Karpas-422 (cell line): ENCODE results near the gene SLC30A5. TPM values are rescaled to one million over a fixed set of nuclear protein-coding genes. Genes with fewer than 3 reads are reported as not detected.
A peak's percentile ranks its signal among the peaks of the same experiment; 100 is the strongest.
"Not testable (repeated sequence)": the region's sequence is repeated elsewhere in the genome, so short reads cannot be mapped to it uniquely, and the experiment has no call there.

Experiments
- DNase-seq: peaks from one replicate; pipeline ENCODE4 v3.0.0-alpha.2; 2015
- H2AFZ ChIP-seq: fragments of 200-600 bp; sonication (generic); 2 replicates; pipeline ENCODE4 v1.6.1; 2014; ENCODE audit warnings: antibody characterized with exemption, low read length, mixed read lengths
- H3K27ac ChIP-seq: fragments of 200-600 bp; sonication (generic); 2 replicates; pipeline ENCODE4 v1.5.1; 2014; ENCODE audit warnings: mild to moderate bottlenecking, low read length, moderate library complexity
- H3K27me3 ChIP-seq: fragments of 200-600 bp; sonication (generic); 2 replicates; pipeline ENCODE4 v1.6.1; 2014; ENCODE audit warnings: low read length, mixed read lengths
- H3K36me3 ChIP-seq: fragments of 200-600 bp; sonication (generic); 2 replicates; pipeline ENCODE4 v1.6.1; 2014; ENCODE audit warnings: low read length, mixed read lengths; ENCODE audit not compliant: insufficient read depth
- H3K4me1 ChIP-seq: fragments of 200-600 bp; sonication (generic); 2 replicates; pipeline ENCODE4 v1.6.1; 2014; ENCODE audit warnings: mild to moderate bottlenecking, low read length, mixed read lengths
- H3K4me2 ChIP-seq: fragments of 200-600 bp; sonication (generic); 2 replicates; pipeline ENCODE4 v1.6.1; 2014; ENCODE audit warnings: low read length, low read depth, mild to moderate bottlenecking; ENCODE audit not compliant: poor library complexity, severe bottlenecking
- H3K4me3 ChIP-seq: fragments of 200-600 bp; sonication (generic); 2 replicates; pipeline ENCODE4 v1.5.1; 2014; ENCODE audit warnings: mild to moderate bottlenecking, antibody characterized with exemption, low read length, mixed read lengths
- H3K79me2 ChIP-seq: fragments of 200-600 bp; sonication (generic); 2 replicates; pipeline ENCODE4 v1.6.1; 2014; ENCODE audit warnings: mild to moderate bottlenecking, low read length, mixed read lengths
- H3K9ac ChIP-seq: fragments of 200-600 bp; sonication (generic); 2 replicates; pipeline ENCODE4 v1.6.0; 2014; ENCODE audit warnings: low read length
- H3K9me2 ChIP-seq: fragments of 200-600 bp; sonication (generic), shearing (Covaris generic); replicated peaks from 2 replicates; pipeline ENCODE4 v1.6.0; 2014; ENCODE audit warnings: mild to moderate bottlenecking, low read length, moderate library complexity; ENCODE audit not compliant: insufficient read depth
- H3K9me3 ChIP-seq: fragments of 300-700, 200-600 bp; sonication (generic); 2 replicates; pipeline ENCODE4 v1.6.1; 2014; ENCODE audit warnings: low read length, mixed read lengths
- H4K20me1 ChIP-seq: fragments of 200-600 bp; sonication (generic); 2 replicates; pipeline ENCODE4 v1.6.1; 2014; ENCODE audit warnings: mild to moderate bottlenecking, antibody characterized with exemption, low read length, low read depth; ENCODE audit not compliant: insufficient read depth
- total RNA-seq: library from RNA; depleted of rRNA; stranded (reverse); fragments of >200 nt; shearing (Covaris generic); gene quantifications from 2 replicates; pipeline ENCODE4 v1.2.3, GENCODE V29; 2014; ENCODE audit warnings: low replicate concordance

SLC30A5 gene
- total RNA-seq, 1 experiment from 2014 or later: 66.1 TPM

GRCh38 chr5:69088006-69088405 is 5.8 kb upstream of the SLC30A5 start:
- H3K9me2 ChIP-seq, H3K9ac ChIP-seq, H3K36me3 ChIP-seq, H3K4me2 ChIP-seq, H3K4me3 ChIP-seq, H3K9me3 ChIP-seq, DNase-seq, H3K27me3 ChIP-seq, H2AFZ ChIP-seq, H3K27ac ChIP-seq, H3K79me2 ChIP-seq, H4K20me1 ChIP-seq: not testable (repeated sequence)
- peaks cover 12% of the 10 kb centered on the region; the same call in 1 of the 2 replicates for H3K4me1 ChIP-seq

- Histone ChIP-seq H3K9ac (no peak overlapping the region), H3K79me2 (peaks cover 13% of the 10 kb centered on the region), H3K9me2 (no peaks in the 10 kb centered on the region), H3K4me3 (no peak overlapping the region), H3K27me3 (no peaks in the 10 kb centered on the region), H3K4me2 (no peak overlapping the region), H3K27ac (no peak overlapping the region), H4K20me1 (no peaks in the 10 kb centered on the region), H2AFZ (peak overlapping the region; percentile 28; the same call in 1 of the 2 replicates), H3K36me3 (no peaks in the 10 kb centered on the region), H3K4me1 (peaks cover 5% of the 10 kb centered on the region), H3K9me3 (no peaks in the 10 kb centered on the region)
- no peak for DNase-seq
Observed at GRCh38 chr5:69090158-69090557, 3.7 kb upstream of the SLC30A5 start.

- no peak overlapping the region for H2AFZ ChIP-seq
- no peaks in the 10 kb centered on the region for H3K9me3 ChIP-seq
- peaks cover 10% of the 10 kb centered on the region for H3K4me1 ChIP-seq
- H3K9me2 ChIP-seq: no peaks in the 10 kb centered on the region
- H4K20me1 ChIP-seq: no peaks in the 10 kb centered on the region
- peaks cover 29% of the 10 kb centered on the region for H3K79me2 ChIP-seq
- no peak overlapping the region for H3K4me2 ChIP-seq
- H3K9ac ChIP-seq: no peak overlapping the region
- H3K27ac ChIP-seq: no peak overlapping the region
- H3K36me3 ChIP-seq: peaks cover 4% of the 10 kb centered on the region; the same call in 1 of the 2 replicates
- no peak overlapping the region for H3K4me3 ChIP-seq
- H3K27me3 ChIP-seq: no peaks in the 10 kb centered on the region
- DNase-seq: no peak
Observed at GRCh38 chr5:69091771-69092170, 2.0 kb upstream of the SLC30A5 start.

GRCh38 chr5:69092969-69093368 is 845 bp upstream of the SLC30A5 start:
- Histone ChIP-seq H2AFZ (peak overlapping the region; percentile 69; the same call in 1 of the 2 replicates), H3K4me3 (peak overlapping the region; percentile 50; the same call in 1 of the 2 replicates), H3K36me3 (peaks cover 4% of the 10 kb centered on the region; the same call in 1 of the 2 replicates), H3K4me2 (peak overlapping the region; percentile 52), H3K9ac (peak overlapping the region; percentile 54; the same call in 1 of the 2 replicates), H3K9me3 (no peaks in the 10 kb centered on the region), H3K79me2 (peaks cover 39% of the 10 kb centered on the region), H3K27me3 (no peaks in the 10 kb centered on the region), H3K9me2 (no peaks in the 10 kb centered on the region), H3K27ac (no peak overlapping the region), H4K20me1 (no peaks in the 10 kb centered on the region), H3K4me1 (peaks cover 10% of the 10 kb centered on the region)
- no peak for DNase-seq

GRCh38 chr5:69099302-69099701 is 5.5 kb downstream of the SLC30A5 start:
- peaks cover 22% of the 10 kb centered on the region; the same call in 1 of the 2 replicates for H3K36me3 ChIP-seq
- H3K27me3 ChIP-seq: no peaks in the 10 kb centered on the region

GRCh38 chr5:69103521-69103920 is 9.7 kb downstream of the SLC30A5 start:
- H3K36me3 ChIP-seq: peaks cover 46% of the 10 kb centered on the region
- H3K27ac ChIP-seq: no peak overlapping the region
- H3K27me3 ChIP-seq: no peaks in the 10 kb centered on the region
- H3K4me1 ChIP-seq: peaks cover 19% of the 10 kb centered on the region
- no peak overlapping the region for H2AFZ ChIP-seq
- 0 out of 2 replicates have a peak, but pooled peaks cover 6% of the 10 kb centered on the region for H4K20me1 ChIP-seq
- no peaks in the 10 kb centered on the region for H3K9me3 ChIP-seq
- no peaks in the 10 kb centered on the region for H3K9me2 ChIP-seq
- no peak overlapping the region for H3K4me3 ChIP-seq
- H3K9ac ChIP-seq: no peak overlapping the region
- peaks cover 25% of the 10 kb centered on the region for H3K79me2 ChIP-seq
- DNase-seq: no peak
- no peak overlapping the region for H3K4me2 ChIP-seq

More at GRCh38 chr5:69099302-69099701, 5.5 kb downstream of the SLC30A5 start:
- Histone ChIP-seq H3K79me2 (peaks cover 65% of the 10 kb centered on the region), H3K4me3 (no peak overlapping the region), H3K4me2 (no peak overlapping the region), H3K4me1 (peaks cover 10% of the 10 kb centered on the region), H3K9me3 (no peaks in the 10 kb centered on the region), H4K20me1 (0 out of 2 replicates have a peak, but pooled peaks cover 6% of the 10 kb centered on the region), H2AFZ (no peak overlapping the region), H3K27ac (no peak overlapping the region), H3K9me2 (no peaks in the 10 kb centered on the region), H3K9ac (no peak overlapping the region)
- DNase-seq: no peak

GRCh38 chr5:69105996-69106906 is 12.4 kb downstream of the SLC30A5 start:
- H3K4me3 ChIP-seq: no peak overlapping the region
- peak; percentile 52 for DNase-seq
- H3K9ac ChIP-seq: no peak overlapping the region
- H3K36me3 ChIP-seq: peaks cover 59% of the 10 kb centered on the region
- peaks cover 19% of the 10 kb centered on the region for H3K4me1 ChIP-seq
- no peaks in the 10 kb centered on the region for H3K27me3 ChIP-seq
- H3K27ac ChIP-seq: peak overlapping the region; percentile 41; the same call in 1 of the 2 replicates
- no peak overlapping the region for H2AFZ ChIP-seq
- no peaks in the 10 kb centered on the region; the same call in 1 of the 2 replicates for H3K79me2 ChIP-seq
- no peaks in the 10 kb centered on the region for H4K20me1 ChIP-seq
- H3K9me2 ChIP-seq: no peaks in the 10 kb centered on the region
- H3K9me3 ChIP-seq: no peaks in the 10 kb centered on the region
- H3K4me2 ChIP-seq: peak overlapping the region; percentile 20

GRCh38 chr5:69108367-69108766 is 14.6 kb downstream of the SLC30A5 start:
- H3K9ac ChIP-seq, H3K27me3 ChIP-seq, H2AFZ ChIP-seq, H3K27ac ChIP-seq, H3K4me3 ChIP-seq, H3K9me3 ChIP-seq, H3K9me2 ChIP-seq, H3K4me2 ChIP-seq, H4K20me1 ChIP-seq, H3K79me2 ChIP-seq, DNase-seq: not testable (repeated sequence)
- H3K4me1 ChIP-seq: peaks cover 19% of the 10 kb centered on the region
- H3K36me3 ChIP-seq: peaks cover 69% of the 10 kb centered on the region
